GM21576 (cell line): ENCODE measurements around the gene MRTFB.
"Not testable (repeated sequence)": the region's sequence is repeated elsewhere in the genome, so short reads cannot be mapped to it uniquely, and the experiment has no call there.

ENCODE experiments used
- ATAC-seq: cut with Tn5 transposase; IDR thresholded peaks from one replicate; pipeline ENCODE4 v1.9.1; 2021; ENCODE audit warnings: mild to moderate bottlenecking, moderate library complexity; ENCODE audit not compliant: unreplicated experiment

The MRTFB gene, protein sequence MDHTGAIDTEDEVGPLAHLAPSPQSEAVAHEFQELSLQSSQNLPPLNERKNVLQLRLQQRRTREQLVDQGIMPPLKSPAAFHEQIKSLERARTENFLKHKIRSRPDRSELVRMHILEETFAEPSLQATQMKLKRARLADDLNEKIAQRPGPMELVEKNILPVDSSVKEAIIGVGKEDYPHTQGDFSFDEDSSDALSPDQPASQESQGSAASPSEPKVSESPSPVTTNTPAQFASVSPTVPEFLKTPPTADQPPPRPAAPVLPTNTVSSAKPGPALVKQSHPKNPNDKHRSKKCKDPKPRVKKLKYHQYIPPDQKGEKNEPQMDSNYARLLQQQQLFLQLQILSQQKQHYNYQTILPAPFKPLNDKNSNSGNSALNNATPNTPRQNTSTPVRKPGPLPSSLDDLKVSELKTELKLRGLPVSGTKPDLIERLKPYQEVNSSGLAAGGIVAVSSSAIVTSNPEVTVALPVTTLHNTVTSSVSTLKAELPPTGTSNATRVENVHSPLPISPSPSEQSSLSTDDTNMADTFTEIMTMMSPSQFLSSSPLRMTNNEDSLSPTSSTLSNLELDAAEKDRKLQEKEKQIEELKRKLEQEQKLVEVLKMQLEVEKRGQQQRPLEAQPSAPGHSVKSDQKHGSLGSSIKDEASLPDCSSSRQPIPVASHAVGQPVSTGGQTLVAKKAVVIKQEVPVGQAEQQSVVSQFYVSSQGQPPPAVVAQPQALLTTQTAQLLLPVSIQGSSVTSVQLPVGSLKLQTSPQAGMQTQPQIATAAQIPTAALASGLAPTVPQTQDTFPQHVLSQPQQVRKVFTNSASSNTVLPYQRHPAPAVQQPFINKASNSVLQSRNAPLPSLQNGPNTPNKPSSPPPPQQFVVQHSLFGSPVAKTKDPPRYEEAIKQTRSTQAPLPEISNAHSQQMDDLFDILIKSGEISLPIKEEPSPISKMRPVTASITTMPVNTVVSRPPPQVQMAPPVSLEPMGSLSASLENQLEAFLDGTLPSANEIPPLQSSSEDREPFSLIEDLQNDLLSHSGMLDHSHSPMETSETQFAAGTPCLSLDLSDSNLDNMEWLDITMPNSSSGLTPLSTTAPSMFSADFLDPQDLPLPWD

DNA sequence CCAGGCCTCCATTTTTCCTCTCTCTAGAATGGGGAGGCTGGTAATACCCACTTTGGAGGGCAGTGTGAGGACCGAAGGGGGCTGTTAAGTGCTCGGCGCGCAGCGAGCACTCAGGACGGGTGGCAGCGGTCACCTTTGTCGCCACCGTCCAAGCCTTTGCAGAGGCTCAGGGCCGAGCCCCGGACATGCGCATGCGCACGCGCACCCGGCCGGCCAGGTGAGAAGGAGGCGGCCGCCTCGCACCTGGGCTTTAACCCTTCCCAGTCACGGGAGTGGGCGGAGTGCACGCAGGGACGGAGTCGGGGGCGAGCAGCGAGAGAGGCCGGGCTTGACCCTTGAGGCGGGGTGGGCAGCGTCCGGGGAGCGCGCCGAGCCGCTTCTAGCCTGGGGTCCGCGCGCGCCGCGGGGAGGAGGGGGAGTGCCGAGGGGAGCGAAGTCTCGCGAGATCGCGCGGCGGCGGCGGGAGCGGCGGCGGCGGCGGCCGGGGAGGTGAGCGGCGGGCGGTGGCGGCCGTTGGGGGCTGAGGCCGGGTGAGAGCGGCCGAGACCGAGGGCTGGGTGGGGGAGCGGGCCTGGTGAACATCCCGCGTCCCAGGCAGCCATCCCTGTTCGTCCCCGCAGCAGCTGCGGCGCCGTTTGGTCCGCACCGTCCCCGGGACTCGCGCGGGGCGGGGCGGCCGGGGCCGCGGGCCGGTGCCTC lies at the start of gene MRTFB:
TSS of gene MRTFB (plus strand) at position 443 of the 699 bp plus-strand sequence. CDS start 69,288 bp downstream, outside the sequence.
- ATAC-seq: peak; percentile 71

DNA sequence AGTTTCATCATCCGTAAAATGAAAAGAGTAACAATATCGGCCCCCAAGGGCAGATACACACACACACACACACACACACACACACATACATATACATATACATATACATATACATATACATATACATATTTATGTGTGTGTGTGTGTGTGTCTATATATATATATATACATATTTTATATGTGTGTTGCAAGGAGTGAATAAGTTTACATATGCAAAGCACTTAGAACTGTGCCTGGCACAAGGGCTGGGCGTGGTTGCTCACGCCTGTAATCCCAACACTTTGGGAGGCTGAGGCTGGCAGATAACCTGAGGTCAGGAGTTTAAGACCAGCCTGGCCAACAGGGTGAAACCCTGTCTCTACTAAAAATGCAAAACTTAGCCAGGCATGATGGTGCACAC lies 47.6 kb upstream of the MRTFB start:
- not testable (repeated sequence) for ATAC-seq

DNA sequence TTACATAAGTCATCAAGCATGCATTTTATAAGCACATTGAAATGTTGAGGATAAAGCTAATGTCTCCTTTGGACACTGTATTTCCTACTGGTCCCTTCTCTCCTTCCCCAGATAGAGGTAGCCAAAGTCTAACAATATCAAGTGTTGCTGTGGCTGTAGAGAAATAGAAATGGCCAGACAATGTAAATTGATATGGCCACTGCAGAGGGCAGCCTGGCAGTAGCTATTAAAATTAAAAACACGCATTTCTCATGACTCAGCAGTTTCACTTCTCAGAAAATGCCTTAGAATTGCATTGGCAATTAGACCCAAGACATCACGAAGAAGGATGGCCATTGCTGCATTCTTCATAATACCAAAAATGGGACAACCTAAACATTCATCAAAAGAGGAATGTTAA lies 46.8 kb upstream of the MRTFB start:
- ATAC-seq: no peak

DNA sequence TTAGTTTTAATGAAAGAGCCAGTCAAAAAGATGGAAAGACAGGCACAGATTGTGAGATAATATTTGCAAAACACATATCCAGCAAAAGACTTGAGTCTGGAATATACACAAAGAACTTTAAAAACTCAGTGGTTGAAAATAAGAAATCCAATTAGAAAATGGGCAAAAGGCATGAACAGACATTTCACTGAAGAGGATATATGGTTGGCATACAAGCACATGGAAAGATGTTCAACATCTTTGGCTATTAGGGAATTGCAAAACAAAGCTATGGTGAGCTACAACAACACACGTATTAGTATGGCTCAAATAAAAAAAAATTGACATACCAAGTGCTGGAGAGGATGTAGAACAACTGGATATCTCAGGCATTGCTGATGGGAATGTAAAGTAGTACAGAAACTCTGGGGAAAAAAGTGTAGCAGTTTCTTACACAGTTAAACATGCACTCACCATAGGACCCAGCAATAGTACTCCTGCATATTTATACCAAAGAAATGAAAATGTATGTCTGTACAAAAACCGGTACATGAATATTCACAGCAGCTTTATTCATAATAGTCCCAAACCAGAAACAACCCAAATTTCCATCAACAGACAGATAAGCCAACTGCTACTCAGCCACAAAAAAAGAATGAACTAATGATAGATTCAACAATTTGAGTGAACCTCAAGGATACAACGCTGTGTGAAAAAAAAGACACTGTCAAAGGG lies 44.4 kb upstream of the MRTFB start:
- no peak for ATAC-seq

DNA sequence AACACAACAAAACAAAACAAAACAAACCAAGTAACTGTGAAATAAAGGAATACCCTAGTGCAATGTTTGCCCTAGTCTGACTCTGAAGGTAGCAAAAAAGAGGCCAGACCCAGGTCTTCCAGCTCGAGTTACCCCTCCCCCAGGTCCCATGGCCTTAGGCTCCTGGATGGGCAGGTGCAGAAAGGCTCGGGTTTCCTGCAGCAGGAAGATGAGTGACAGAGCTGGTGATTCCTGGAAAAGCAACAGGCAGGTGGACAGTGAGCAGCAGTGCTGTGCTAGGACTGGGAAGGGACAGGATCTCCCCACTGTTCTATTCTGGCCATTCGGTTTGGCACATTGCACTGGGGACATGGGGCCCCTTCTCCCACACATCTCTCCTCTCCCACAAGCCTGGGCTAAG lies 42.9 kb upstream of the MRTFB start:
- no peak for ATAC-seq

DNA sequence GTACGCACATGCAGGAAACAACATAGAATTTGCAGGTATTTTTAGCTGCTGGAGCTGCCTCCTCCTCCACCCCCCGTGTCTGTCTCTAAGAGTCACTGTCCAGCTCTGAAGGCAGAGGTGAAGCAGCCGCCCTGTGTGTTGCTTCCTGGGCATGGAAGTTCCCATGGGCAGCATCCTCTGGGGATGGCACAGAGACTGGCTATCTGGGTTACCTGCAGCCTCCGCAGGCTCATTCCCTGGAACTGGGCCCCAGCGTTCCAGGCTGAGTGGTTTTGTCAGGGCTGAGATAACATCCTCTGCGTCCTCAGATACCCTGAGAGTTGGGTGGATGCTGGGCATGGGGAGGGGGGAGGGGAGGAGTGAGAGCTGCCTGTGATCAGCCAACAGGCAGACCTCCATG lies 41.5 kb upstream of the MRTFB start:
- ATAC-seq: no peak

DNA sequence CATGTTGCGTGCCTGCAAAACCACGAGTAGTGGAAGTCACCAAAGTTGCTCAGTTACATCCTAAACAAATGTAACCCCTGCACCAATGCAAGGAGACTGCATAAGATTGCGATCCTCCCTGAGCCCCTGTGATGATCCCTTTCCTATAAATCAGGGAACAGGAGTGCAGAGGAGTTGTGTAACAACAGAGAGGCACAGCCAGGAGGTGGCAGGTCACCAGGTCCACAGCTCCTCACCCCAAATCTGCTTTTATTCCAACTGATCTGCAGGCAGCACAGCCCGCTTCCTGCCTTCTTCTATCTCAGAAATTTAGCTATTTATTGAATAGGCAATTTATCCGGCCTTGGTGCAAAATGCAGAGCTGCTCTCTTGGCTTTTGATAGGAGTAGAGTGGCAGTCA lies 36.0 kb upstream of the MRTFB start:
- ATAC-seq: no peak

DNA sequence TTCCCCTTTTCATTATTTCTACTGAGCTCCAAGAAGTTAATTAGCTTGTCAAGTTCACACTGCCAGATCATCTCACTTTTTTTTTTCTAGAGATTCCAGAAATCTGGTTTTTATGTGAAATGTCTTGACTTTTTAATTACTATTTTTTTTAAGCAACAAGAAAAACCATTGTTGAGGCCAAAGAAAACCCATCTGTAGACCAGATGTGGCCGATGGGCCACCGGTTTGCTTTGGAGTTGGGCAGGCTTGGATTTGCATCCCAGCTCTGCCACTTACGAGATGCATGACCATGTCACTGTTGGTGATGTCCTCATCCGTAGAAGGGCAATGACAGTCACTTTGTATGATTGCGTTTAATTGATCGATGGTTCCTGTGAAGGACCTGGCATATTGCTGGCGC lies 34.2 kb upstream of the MRTFB start:
- ATAC-seq: no peak

DNA sequence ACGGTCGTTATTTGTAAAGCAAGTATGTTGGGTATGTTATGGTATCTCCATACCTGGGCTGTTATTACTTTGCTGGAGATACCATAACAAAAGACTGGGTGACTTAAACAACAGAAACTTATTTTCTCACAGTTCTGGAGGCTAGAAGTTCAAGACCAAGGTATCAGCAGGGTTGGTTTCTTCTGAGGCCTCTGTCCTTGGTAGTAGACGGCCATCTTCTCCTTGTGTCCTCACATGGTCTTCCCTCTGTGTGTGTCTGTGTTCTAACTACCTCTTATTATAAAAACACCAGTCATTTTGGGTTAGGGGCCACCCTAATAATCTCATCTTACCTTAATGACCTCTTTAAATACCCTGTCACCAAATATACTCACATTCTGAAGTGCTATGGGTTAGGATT lies 33.2 kb upstream of the MRTFB start:
- no peak for ATAC-seq

DNA sequence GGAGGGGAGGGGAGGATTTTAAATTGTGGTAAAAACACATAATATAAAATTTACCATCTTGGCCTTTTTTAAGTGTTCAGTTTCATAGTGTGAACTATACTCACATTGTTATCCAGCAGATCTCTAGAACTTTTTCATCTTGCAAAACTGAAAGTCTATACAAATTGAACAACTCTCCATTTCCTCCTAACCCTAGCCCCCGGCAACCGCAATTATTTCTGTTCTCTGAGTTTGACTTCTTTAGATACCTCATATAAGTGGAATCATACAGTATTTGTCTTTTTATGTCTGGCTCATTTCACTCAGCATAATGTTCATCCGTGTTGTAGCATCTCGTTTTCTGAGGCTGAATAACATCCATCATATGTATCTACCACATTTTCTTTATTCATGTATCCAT lies 30.0 kb upstream of the MRTFB start:
- no peak for ATAC-seq

DNA sequence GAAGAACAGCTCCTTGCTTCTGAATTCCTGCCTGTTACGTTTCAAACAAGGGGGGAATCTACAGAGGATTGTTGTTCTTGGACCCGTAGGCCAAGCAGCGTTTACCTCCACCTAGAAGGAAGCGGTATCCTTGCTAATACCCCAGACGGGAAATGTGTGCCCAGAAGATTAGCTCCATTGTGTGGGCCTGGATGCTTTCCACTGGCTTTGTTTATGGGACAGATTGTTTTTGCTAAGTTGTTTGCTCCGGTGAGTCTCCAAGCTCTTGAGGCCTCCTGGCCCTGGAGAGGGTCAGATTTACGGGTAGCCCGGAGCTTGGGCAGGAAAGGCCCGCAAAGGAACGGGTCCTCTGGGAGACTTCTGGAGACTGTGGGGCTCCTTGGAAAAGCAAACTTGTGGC lies 28.4 kb upstream of the MRTFB start:
- ATAC-seq: no peak

DNA sequence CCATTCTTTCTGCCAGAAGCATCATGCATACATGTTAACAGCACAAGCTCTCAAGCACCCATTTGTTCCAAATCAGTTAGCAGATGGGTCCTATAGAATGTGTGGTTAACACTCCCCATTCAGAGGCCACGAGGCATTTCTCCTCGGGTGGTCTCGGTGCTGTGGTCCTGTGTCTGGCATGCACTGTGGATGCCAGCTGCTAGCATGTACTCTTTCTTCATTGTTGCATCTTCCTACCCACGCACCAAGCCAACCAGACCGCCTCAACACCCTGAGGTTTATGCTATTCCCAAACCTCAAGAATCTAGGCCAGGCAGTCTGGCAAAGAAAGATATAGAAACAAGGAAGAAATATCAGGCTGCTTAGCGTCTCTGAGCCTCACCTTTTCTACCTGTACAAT lies 27.8 kb upstream of the MRTFB start:
- ATAC-seq: no peak

DNA sequence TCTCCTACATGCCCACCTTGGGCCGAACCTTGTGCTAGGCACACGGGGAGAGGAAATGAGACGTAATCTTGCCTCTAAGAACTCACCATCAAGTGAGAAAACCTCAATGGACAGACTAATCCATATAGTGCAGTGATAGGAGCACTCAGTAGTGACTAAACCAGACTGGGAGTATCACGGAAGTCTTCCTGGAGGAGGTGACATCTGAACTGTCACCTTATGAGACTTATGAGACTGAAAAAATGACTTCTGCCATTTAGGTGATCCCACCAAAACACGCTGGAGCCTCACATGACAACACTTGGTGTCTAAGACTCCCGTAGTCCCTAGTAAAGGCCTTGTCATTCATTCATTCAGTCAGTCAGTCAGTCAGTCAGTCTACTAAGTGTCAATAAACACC lies 27.3 kb upstream of the MRTFB start:
- no peak for ATAC-seq

DNA sequence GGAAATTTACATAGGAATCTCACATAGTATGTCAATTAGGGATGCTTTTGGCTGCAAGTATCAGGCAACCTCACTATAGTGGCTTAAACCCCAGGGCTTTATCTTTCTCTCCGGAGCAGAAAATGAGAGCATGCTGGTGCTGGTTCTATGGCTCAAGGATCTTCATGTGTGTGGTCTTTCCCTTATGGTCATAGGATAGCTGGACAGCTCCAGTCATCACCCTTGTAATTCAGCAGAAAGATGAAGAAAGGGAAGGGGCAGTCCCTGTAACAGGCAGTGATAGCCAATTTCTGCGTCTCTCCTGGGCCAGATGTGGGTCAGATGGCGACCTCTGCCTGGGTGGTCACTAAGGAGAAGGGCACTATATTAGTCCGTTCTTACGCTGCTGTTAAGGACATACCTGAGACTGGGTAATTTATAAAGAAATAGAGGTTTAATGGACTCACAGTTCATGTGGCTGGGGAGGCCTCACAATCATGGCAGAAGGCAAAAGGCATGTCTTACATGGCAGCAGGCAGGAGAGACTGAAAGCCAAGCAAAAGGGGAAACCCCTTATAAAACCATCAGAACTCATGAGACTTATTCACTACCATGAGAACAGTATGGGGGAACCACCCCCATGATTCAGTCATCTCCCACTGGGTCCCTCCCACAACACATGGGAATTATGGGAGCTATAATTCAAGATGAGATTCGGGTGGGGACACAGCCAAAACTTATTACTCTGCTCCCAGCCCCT lies 23.8 kb upstream of the MRTFB start:
- ATAC-seq: not testable (repeated sequence)

DNA sequence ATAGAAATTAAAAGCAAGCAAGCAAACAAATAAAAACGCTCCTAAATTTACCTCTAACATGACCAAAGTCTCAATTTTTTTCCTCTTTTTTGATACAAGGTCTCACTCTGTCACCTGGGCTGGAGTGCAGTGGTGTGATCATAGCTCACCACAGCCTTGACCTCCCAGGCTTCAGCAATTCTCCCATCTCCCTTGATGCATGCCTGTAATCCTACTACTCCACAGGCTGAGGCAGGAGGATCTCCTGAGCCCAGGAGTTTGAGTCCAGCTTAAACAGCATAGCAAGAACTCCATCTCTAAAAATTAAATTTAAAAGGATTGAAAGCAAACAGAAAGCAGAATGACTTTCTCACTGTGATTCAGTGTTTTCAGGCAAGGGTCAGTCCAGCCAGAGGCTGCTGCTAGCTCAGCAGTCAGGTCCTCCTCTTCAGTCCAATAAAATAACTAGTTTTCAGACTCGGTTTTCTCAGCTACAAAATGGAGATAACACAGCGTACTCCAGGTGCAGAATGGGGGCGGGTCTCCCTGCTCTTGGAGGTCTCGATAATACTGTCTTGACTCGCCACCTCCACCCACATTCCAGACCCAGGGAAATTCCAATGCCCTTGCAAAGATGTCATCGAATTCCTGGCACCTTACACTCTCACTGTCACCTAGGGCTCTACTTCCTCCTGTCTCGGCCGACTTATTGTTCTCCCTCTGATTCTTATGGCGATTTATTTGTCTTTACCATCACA lies 20.7 kb upstream of the MRTFB start:
- no peak for ATAC-seq

DNA sequence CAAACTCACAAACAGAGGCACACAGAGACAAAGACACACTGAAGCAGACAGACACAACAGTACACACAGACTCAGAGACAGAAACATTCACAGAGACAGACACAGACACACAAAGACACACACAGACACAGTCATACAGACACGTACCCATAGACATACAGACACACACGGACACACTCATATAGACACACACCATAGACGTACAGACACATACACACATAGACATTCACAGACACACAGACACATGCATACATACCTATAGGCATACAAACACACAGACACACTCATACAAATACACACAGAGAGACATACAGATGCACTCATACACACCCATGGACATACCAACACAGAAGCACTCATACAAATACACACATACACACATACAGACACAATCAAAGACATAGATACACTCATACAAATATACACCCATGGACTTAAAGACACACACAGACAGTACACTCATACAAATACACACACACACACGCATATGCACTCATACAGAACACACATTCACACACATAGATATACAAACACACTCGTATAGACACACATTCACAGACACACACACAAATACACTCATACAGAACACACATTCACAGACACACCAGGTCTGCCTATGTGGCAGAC lies 19.9 kb upstream of the MRTFB start:
- ATAC-seq: no peak

DNA sequence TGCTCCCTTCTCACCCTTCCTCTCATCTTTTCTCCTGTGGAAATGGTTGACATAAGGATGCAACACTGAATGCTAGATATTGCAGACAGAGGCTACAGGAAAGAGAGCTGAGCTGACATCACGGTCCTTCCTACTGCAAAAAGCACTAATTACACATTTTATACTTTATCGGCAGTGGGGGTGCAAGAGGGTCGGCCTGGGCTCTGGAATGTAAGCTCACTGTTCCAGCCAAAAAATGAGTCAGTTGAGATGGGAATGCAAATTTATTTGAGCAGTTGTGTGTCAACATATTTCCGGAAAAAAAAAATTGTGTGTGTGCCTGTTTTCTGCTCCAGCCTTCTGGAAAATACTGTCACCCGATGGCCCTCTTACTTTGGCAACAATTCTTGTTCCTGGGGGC lies 14.1 kb upstream of the MRTFB start:
- ATAC-seq: no peak

DNA sequence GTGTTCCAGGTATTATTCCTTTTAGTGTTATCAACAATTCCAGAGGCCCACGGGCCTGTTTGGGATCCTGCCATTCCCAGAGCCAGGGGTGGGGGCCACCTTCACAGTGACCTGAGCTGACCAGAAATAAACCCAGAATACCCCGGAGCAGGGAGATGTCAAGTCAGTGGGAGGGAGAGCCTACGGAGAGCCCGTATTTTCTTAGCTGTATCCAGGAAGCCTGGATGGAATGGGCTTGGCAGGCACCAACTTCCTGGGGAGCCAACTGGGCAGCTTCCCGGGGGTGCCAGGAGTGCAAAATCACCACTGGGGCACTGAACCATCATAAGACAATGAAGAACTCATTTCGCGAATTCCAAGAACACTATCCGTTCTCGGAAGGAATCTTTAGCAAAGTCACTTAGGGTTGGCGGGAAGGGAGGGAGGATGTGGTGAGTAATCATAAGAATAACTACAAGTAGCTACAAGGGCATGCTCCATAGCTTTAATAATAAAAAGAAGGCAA lies 13.2 kb upstream of the MRTFB start:
- ATAC-seq: no peak
